HG03558 (cell line): ENCODE measurements around the gene THAP4.

Experiments
- ATAC-seq: cut with Tn5 transposase; IDR thresholded peaks from one replicate; pipeline ENCODE4 v1.9.1; 2021; ENCODE audit warnings: moderate number of reproducible peaks; ENCODE audit not compliant: unreplicated experiment; ENCODE audit errors: extremely low read depth

Gene THAP4

DNA sequence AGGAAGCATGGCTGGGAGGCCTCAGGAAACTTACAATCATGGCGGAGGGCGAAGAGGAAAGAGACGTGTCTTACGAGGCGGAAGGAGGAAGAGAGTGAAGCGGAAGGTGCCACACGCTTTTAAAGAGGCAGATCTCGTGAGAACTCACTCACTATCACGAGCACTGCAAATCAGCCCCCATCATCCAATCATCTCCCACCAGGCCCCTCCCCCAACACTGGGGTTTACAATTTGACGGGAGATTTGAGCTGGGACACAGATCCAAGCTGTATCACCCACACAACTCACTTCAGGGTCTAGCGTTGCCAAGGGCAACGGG is 83.5 kb downstream of the THAP4 start:
- ATAC-seq = no peak

DNA sequence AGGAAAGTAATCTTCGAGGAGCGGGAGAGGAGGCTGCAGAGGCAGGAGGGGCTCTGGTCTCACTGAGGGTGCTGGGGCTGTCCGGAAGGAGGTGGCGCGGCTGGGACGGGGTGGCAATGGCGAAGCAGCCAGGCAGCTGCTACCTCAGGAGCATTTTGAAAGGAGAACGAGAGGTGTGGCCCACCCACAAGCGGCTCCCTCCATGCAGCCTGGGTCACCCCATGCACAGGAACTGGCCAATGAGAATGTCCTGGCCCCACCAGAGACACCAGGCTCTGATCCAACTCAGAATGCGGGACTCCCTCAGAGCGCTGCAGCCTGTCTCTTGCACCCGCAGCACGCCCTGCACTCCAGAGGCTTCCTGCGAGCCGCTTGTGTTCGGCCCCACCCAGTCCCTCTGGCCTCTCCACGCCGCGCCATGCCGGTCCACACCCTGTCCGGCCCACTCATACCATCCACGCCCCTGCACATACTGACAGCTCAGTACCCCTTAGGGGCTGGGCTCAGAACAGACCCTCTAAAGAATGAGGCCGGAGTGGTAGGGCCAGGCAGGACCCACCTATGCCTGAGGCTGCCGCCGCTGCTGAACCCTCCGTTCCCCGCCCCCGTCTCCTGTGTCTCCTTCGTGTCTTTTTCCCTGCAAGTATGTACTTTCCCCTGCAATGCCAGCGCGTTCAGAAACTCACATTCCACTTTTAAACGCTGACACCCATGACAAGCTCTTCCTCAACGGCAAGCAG is 84.8 kb downstream of the THAP4 start:
- no peak for ATAC-seq

GRCh38 chr2:241551599-241551997 is 85.4 kb downstream of the THAP4 start:
- ATAC-seq = no peak

DNA sequence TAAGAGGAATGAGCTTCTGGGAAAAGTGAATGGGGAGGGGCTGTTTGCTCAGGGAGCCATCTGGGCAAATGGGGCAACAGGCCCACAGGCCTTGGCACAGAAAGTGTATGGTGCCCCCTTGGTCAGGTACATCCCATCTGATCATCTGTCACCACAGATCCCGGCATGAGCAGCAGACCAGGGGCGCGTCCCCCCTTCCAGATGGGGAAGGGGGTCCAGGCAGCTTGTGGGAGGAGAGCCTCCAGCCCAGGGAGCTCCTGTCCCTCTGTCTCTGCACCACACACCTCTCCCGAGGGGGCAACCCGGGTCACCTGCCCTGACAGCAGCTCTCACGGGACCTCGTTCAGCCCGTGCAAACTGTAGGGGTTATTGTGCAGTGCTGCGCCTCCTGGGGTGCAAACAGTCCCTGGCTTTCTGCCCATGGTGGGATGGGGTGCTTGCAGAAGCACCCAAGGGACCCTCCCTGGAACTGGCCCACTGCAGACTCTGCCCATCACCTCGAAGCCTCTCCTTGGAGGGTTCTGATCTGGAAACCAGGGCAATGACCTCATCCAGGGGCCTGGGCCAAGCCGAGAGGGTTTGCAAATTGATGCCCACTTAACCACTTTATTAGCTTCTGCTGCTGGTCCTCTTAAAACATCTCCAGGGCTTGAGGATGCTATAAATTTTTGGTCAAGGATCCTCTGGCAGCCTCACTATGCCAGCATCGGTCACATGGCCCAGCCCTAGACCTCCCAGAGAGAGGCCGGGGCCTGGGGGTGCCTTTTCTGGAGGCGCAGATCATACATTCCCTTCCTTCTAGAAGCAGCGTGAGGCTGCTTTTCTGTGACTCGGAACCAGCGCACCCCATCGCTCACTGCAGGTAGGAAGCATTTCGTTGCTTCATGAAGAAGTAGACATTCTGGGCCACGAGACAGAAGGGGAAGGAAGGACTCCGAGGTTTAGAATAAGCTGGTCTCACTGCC is 86.1 kb downstream of the THAP4 start:
- ATAC-seq = no peak

DNA sequence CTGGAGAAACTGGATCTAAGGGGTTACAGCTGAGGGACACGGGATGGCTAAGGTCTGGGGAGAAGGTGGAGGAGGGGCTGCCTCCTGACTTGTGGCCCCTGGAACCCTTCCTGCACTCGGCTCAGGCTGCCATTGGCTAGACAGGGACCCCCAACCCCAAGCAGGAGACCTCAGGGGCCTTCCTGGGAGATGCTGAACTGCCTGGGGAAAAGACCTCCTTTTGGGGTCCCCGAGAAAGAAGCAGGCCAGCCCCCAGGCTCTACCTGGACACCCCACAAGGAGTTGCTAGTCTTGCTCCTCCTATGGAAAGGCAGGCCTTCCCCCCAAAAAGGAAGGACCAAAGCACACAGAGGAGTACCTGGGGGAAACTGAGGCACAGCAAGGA is 88.5 kb downstream of the THAP4 start:
- ATAC-seq = no peak

DNA sequence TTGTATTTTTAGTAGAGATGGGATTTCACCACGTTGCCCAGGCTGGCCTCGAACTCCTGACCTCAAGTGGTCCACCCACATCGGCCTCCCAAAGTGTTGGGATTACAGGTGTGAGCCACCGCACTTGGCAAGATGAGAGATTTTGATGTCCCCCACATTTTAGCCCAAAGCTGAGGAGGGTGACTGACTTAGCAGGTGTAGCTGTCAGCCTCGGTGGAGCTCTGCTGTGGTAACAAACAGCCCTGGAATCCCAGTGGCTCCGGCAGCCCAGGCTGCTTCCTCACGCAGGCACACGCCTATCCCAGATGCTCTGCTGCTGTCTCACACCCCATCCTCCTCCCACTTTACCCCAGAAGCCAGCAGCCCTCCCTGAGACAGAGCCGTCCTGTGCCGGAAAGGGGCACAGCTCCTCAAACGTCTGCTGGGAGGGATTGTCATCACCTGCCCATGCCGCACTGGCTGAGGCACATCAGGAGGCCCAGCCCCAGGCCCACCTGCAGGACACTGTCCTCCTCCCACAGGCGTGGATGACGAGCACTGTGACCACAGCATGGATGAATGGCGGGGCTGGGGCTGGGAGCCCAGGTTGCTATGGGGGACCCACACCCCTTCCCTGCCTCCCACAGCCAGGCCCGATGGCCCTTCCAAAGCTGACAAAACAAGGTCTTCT is 89.0 kb downstream of the THAP4 start:
- no peak for ATAC-seq

- no peak for ATAC-seq
Observed at GRCh38 chr2:241546771-241547498, 90.0 kb downstream of the THAP4 start.

- no peak for ATAC-seq
Observed at GRCh38 chr2:241545523-241546473, 91.2 kb downstream of the THAP4 start.

- ATAC-seq = no peak
Observed at GRCh38 chr2:241545106-241545505, 91.9 kb downstream of the THAP4 start.

- no peak for ATAC-seq
Observed at GRCh38 chr2:241542278-241542605, 94.7 kb downstream of the THAP4 start.

GRCh38 chr2:241541564-241542277 is 95.2 kb downstream of the THAP4 start:
- no peak for ATAC-seq

DNA sequence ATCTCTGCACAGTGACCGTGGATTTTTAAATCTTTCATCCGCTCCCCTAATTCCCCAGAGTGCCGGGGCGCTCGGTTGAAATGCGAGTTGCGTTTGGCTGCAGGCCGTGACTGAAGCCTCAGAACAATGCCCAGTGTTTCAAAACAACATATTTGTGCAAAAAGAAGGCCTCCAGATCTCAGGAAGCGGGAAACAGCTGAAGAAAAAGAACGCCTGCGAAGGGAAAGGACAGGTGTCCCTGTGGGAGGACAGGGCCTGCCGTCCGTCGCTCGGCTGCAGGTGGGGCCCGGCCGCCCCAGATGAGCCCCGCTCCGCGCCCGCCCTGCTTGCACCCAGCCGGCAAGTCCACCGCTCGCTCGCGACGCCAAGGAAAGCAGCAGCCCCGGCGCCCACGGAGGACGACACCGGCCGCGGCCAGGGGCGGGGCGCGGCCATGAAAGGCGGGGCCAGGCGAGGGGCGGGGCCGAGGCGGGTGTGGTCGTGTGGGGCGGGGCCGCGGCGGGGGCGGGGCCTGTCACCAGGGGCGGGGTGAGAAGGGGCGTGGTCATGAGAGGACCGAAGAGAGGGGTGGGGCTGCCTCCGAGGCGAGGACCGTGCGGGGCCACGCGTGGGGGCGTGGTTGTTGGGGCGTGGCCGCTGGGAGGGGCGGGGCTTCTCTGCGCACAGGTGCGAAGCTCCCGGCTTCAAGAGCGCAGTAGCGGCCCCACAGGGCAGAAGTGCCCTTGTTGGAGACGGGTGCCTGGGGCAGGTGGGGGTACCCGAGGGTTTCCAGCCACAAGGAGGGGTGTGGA is 96.0 kb downstream of the THAP4 start:
- ATAC-seq = no peak

DNA sequence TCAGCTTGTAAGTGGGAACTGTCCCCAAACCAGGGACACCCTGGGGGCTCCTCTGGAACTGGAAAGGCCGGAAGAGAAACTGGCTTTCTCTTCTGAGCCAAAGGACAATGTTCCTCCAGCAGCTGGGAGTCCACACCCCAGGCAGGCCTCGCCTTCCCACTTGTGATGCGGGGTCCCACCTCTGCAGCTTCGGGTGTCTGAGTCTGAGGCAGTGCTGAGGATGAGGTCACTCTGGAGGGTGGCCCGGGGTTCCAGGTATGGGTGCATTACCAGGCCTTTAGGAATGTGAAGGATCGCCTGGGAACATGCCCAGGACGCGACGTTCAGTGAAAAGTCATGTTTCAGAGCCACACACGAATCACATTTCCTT is 96.6 kb downstream of the THAP4 start:
- no peak for ATAC-seq

DNA sequence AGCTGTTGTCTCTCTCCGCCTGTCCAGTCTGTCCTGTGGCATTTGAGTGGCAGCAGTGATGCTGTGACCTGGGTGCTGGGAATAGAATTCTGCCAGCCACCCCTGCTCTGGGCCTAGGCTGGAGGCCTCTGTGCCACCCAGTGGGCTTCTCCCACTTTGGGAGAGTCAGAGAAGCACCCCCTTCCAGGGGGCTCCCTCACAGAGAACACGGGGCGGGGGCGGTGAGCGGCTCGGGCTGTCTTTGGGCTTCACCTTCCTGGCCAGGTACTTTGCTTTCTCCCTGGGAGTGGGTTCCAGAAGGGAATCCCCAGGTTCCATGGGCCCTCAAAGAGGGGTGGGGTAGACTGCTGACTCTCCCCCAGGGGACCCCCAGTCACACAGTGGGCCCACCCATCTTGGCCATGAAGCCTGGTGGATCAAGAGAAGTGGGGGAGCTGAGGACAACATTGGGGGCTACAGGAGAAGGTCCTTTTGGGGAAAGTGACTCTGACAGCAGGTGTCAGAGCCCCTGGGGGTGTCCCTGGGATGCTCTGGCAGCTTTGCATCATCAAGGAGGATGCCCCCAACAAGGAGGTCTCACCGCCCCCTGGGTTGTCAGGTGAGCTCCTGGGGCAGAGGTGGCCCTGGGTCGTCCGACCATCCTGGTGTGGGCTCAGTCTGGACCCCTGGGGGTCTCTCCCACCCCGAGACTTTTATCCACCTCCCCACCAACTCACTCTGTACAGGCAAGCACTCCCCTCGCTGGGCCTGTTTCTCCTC is 97.2 kb downstream of the THAP4 start:
- no peak for ATAC-seq

- ATAC-seq = no peak
Observed at GRCh38 chr2:241538838-241539615, 97.9 kb downstream of the THAP4 start.

GRCh38 chr2:241535871-241536655 is 100.9 kb downstream of the THAP4 start:
- ATAC-seq = no peak
